ENCODE results near the gene BICRA. TPM values are rescaled to one million over a fixed set of nuclear protein-coding genes. Genes with fewer than 3 reads are reported as not detected.
"Not testable (repeated sequence)": the region's sequence is repeated elsewhere in the genome, so short reads cannot be mapped to it uniquely, and the experiment has no call there.

The BICRA gene
- total RNA-seq, 5 donors from 2014 or later (not counting 1 experiment from before 2014, with no cell fraction given) = 31.9 to 39.3 (median 35.1) TPM

- H3K4me1 ChIP-seq (ENCODE audit: control insufficient read depth in 1 of 2, extremely low read depth in 1 of 2, insufficient read depth in 2 of 2, low read length in 2 of 2) = peaks cover 0 to 8% of the 10 kb centered on the region in 2 experiments
- no peak overlapping the region for H3K27ac ChIP-seq (ENCODE audit: low read length)
- peak overlapping the region in 1 of 2 donors; percentile 39 for H3K27ac Mint-ChIP-seq
- no peak overlapping the region for H3K4me3 Mint-ChIP-seq
- H3K27me3 Mint-ChIP-seq = peaks cover 47 to 48% of the 10 kb centered on the region in 2 donors
- H3K36me3 ChIP-seq (ENCODE audit: control insufficient read depth in 2 of 2, extremely low read depth in 1 of 2, insufficient read depth in 1 of 2, low read length in 1 of 2) = no peaks in the 10 kb centered on the region
- CTCF ChIA-PET = interaction anchor here in 1 of 2 donors (0.6 kb wide), 1 partner anchor 361 kb away, joined by 3 read pairs; no protein-coding TSS in a partner anchor
- DNase-seq (no peak), ATAC-seq (replicated peaks in 1 of 4) (no peak)
- 87% methylated on average over 32 of the region's 32 CpGs for WGBS (ENCODE audit: insufficient coverage)
- peaks cover 0 to 8% (median 4%) of the 10 kb centered on the region in 3 donors for H3K9me3 Mint-ChIP-seq
- H3K36me3 Mint-ChIP-seq = no peaks in the 10 kb centered on the region
- H3K4me3 ChIP-seq (ENCODE audit: control insufficient read depth in 1 of 2, extremely low read depth in 1 of 2, low read length in 1 of 2) = no peak overlapping the region
- peaks cover 2 to 63% of the 10 kb centered on the region in 2 experiments for H3K27me3 ChIP-seq (replicated peaks in 1 of 2; ENCODE audit: control insufficient read depth in 2 of 2, extremely low read depth in 1 of 2, insufficient read depth in 2 of 2, low read length in 1 of 2)
- H3K9me3 ChIP-seq = no peaks in the 10 kb centered on the region
- peaks cover 1 to 10% (median 8%) of the 10 kb centered on the region in 3 donors for H3K4me1 Mint-ChIP-seq
- POLR2A ChIA-PET = no interaction called here
These were observed 107.5 kb downstream of the BICRA start for GRCh38 chr19:47716270-47716937.

- peaks cover 37 to 48% of the 10 kb centered on the region in 2 donors for H3K27me3 Mint-ChIP-seq
- DNase-seq; POLR2A ChIA-PET; ATAC-seq (replicated peaks in 1 of 4); H3K36me3 ChIP-seq (ENCODE audit: control insufficient read depth in 2 of 2, extremely low read depth in 1 of 2, insufficient read depth in 1 of 2, low read length in 1 of 2); H3K4me3 ChIP-seq (ENCODE audit: control insufficient read depth in 1 of 2, extremely low read depth in 1 of 2, low read length in 1 of 2); H3K27ac ChIP-seq (ENCODE audit: low read length); H3K4me3 Mint-ChIP-seq; H3K4me1 ChIP-seq (ENCODE audit: control insufficient read depth in 1 of 2, extremely low read depth in 1 of 2, insufficient read depth in 2 of 2, low read length in 2 of 2); H3K4me1 Mint-ChIP-seq; H3K27ac Mint-ChIP-seq; H3K36me3 Mint-ChIP-seq; H3K9me3 Mint-ChIP-seq; H3K9me3 ChIP-seq: not testable (repeated sequence)
- WGBS (ENCODE audit: insufficient coverage) = 80% methylated on average over 5 of the region's 11 CpGs
- CTCF ChIA-PET = interaction anchor here (0.6 to 1.3 kb wide), 2 partner anchors 19 to 290 kb away, joined by 4 to 7 read pairs; no protein-coding TSS in a partner anchor
- peaks cover 2 to 54% of the 10 kb centered on the region in 2 experiments for H3K27me3 ChIP-seq (replicated peaks in 1 of 2; ENCODE audit: control insufficient read depth in 2 of 2, extremely low read depth in 1 of 2, insufficient read depth in 2 of 2, low read length in 1 of 2)
These were observed 109.6 kb downstream of the BICRA start for GRCh38 chr19:47718415-47719046.

- H3K4me3 ChIP-seq (ENCODE audit: control insufficient read depth in 1 of 2, extremely low read depth in 1 of 2, low read length in 1 of 2) = no peak overlapping the region
- H3K4me1 ChIP-seq (ENCODE audit: control insufficient read depth in 1 of 2, extremely low read depth in 1 of 2, insufficient read depth in 2 of 2, low read length in 2 of 2) = peaks cover 0 to 2% of the 10 kb centered on the region in 2 experiments
- no peak overlapping the region for H3K27ac ChIP-seq (ENCODE audit: low read length)
- H3K36me3 ChIP-seq (ENCODE audit: control insufficient read depth in 2 of 2, extremely low read depth in 1 of 2, insufficient read depth in 1 of 2, low read length in 1 of 2) = no peaks in the 10 kb centered on the region
- 85% methylated on average over 21 of the region's 26 CpGs for WGBS (ENCODE audit: insufficient coverage)
- DNase-seq (no peak), ATAC-seq (replicated peaks in 1 of 4) (no peak)
- CTCF ChIA-PET = interaction anchor here (0.6 to 1.3 kb wide), 2 partner anchors 18 to 291 kb away, joined by 4 to 7 read pairs; no protein-coding TSS in a partner anchor
- Mint-ChIP-seq H3K27me3 (peaks cover 29 to 43% of the 10 kb centered on the region in 2 donors), H3K27ac (no peak overlapping the region), H3K4me1 (no peaks in the 10 kb centered on the region), H3K36me3 (no peaks in the 10 kb centered on the region), H3K9me3 (peaks cover 0 to 4% (median under 1%) of the 10 kb centered on the region in 3 donors), H3K4me3 (no peak overlapping the region)
- no peaks in the 10 kb centered on the region for H3K9me3 ChIP-seq
- POLR2A ChIA-PET = no interaction called here
- peaks cover 1 to 54% of the 10 kb centered on the region in 2 experiments for H3K27me3 ChIP-seq (replicated peaks in 1 of 2; ENCODE audit: control insufficient read depth in 2 of 2, extremely low read depth in 1 of 2, insufficient read depth in 2 of 2, low read length in 1 of 2)
These were observed 110.3 kb downstream of the BICRA start for GRCh38 chr19:47719047-47719859.

GRCh38 chr19:47720669-47721422, 111.9 kb downstream of the BICRA start:
- Histone ChIP-seq H3K4me3 (ENCODE audit: control insufficient read depth in 1 of 2, extremely low read depth in 1 of 2, low read length in 1 of 2) (no peak overlapping the region), H3K27ac (ENCODE audit: low read length) (no peak overlapping the region), H3K4me1 (ENCODE audit: control insufficient read depth in 1 of 2, extremely low read depth in 1 of 2, insufficient read depth in 2 of 2, low read length in 2 of 2) (peaks cover 0 to 2% of the 10 kb centered on the region in 2 experiments), H3K27me3 (replicated peaks in 1 of 2; ENCODE audit: control insufficient read depth in 2 of 2, extremely low read depth in 1 of 2, insufficient read depth in 2 of 2, low read length in 1 of 2) (peaks cover 0 to 50% of the 10 kb centered on the region in 2 experiments), H3K36me3 (ENCODE audit: control insufficient read depth in 2 of 2, extremely low read depth in 1 of 2, insufficient read depth in 1 of 2, low read length in 1 of 2) (no peaks in the 10 kb centered on the region), H3K9me3 (no peaks in the 10 kb centered on the region)
- CTCF ChIA-PET = no interaction called here
- Mint-ChIP-seq H3K27me3 (peaks cover 20 to 37% of the 10 kb centered on the region in 2 donors), H3K27ac (no peak overlapping the region), H3K4me3 (no peak overlapping the region), H3K4me1 (no peaks in the 10 kb centered on the region), H3K36me3 (no peaks in the 10 kb centered on the region), H3K9me3 (no peaks in the 10 kb centered on the region)
- POLR2A ChIA-PET = no interaction called here
- 89% methylated on average over 8 of the region's 14 CpGs for WGBS (ENCODE audit: insufficient coverage)
- DNase-seq = no peak
- ATAC-seq (replicated peaks in 1 of 4) = no peak

- CTCF ChIA-PET = interaction anchor here in 1 of 2 donors (0.6 to 0.7 kb wide), 2 partner anchors 20 to 98 kb away, joined by 3 to 6 read pairs; no protein-coding TSS in a partner anchor
- Histone ChIP-seq H3K27ac (ENCODE audit: low read length) (no peak overlapping the region), H3K4me1 (ENCODE audit: control insufficient read depth in 1 of 2, extremely low read depth in 1 of 2, insufficient read depth in 2 of 2, low read length in 2 of 2) (peaks cover 0 to 2% of the 10 kb centered on the region in 2 experiments), H3K27me3 (replicated peaks in 1 of 2; ENCODE audit: control insufficient read depth in 2 of 2, extremely low read depth in 1 of 2, insufficient read depth in 2 of 2, low read length in 1 of 2) (peaks cover 0 to 49% of the 10 kb centered on the region in 2 experiments), H3K9me3 (no peaks in the 10 kb centered on the region), H3K4me3 (ENCODE audit: control insufficient read depth in 1 of 2, extremely low read depth in 1 of 2, low read length in 1 of 2) (no peak overlapping the region), H3K36me3 (ENCODE audit: control insufficient read depth in 2 of 2, extremely low read depth in 1 of 2, insufficient read depth in 1 of 2, low read length in 1 of 2) (no peaks in the 10 kb centered on the region)
- Mint-ChIP-seq H3K4me3 (no peak overlapping the region), H3K36me3 (no peaks in the 10 kb centered on the region), H3K9me3 (no peaks in the 10 kb centered on the region), H3K27ac (no peak overlapping the region), H3K4me1 (no peaks in the 10 kb centered on the region), H3K27me3 (peaks cover 16 to 32% of the 10 kb centered on the region in 2 donors)
- WGBS (ENCODE audit: insufficient coverage) = 3% methylated on average over 5 of the region's 7 CpGs
- DNase-seq = no peak
- POLR2A ChIA-PET = no interaction called here
- no peak for ATAC-seq (replicated peaks in 1 of 4)
These were observed 114.6 kb downstream of the BICRA start for GRCh38 chr19:47723581-47723940.
